ENCODE measurements around the gene SYCN.
A peak's percentile ranks its signal among the peaks of the same experiment; 100 is the strongest.
"Not testable (repeated sequence)": the region's sequence is repeated elsewhere in the genome, so short reads cannot be mapped to it uniquely, and the experiment has no call there.

The SYCN gene

GRCh38 chr19:39218230-39219007 is 14.4 kb upstream of the SYCN start:
- Histone ChIP-seq H3K27ac (no peak overlapping the region), H3K9me3 (0 out of 2 replicates have a peak, but pooled peaks cover 3% of the 10 kb centered on the region), H3K9ac (no peak overlapping the region), H3K27me3 (no peaks in the 10 kb centered on the region), H3K4me1 (peaks cover 7% of the 10 kb centered on the region), H3K4me3 (no peak overlapping the region), H3K4me2 (no peak overlapping the region), H4K20me1 (no peaks in the 10 kb centered on the region), H3K36me3 (no peaks in the 10 kb centered on the region)
- TF ChIP-seq Cebpa-rat (IDR thresholded peaks at IDR 0.05), result no peak

- no peaks in the 10 kb centered on the region for H4K20me1 ChIP-seq
- no peak for TF ChIP-seq Cebpa-rat (IDR thresholded peaks at IDR 0.05)
- H3K4me1 ChIP-seq, result peaks cover 7% of the 10 kb centered on the region
- H3K36me3 ChIP-seq, result no peaks in the 10 kb centered on the region
- H3K9me3 ChIP-seq, result 0 out of 2 replicates have a peak, but pooled peaks cover 3% of the 10 kb centered on the region
- H3K27ac ChIP-seq, result no peak overlapping the region
- no peak overlapping the region for H3K4me2 ChIP-seq
- no peak overlapping the region for H3K9ac ChIP-seq
- no peaks in the 10 kb centered on the region for H3K27me3 ChIP-seq
- no peak overlapping the region for H3K4me3 ChIP-seq
Observed at GRCh38 chr19:39217094-39217493, 13.0 kb upstream of the SYCN start.

GRCh38 chr19:39215323-39215722 is 11.3 kb upstream of the SYCN start:
- not testable (repeated sequence) for H3K27ac ChIP-seq, H3K36me3 ChIP-seq, H3K4me3 ChIP-seq, H3K4me2 ChIP-seq, H3K4me1 ChIP-seq, H3K9me3 ChIP-seq, H4K20me1 ChIP-seq, H3K27me3 ChIP-seq, H3K9ac ChIP-seq

- no peaks in the 10 kb centered on the region for H4K20me1 ChIP-seq
- H3K9me3 ChIP-seq, result 0 out of 2 replicates have a peak, but pooled peaks cover 3% of the 10 kb centered on the region
- H3K27ac ChIP-seq, result no peak overlapping the region
- no peak for TF ChIP-seq Cebpa-rat (IDR thresholded peaks at IDR 0.05)
- H3K9ac ChIP-seq, result no peak overlapping the region
- no peak overlapping the region for H3K4me2 ChIP-seq
- peaks cover 6% of the 10 kb centered on the region for H3K4me1 ChIP-seq
- no peak overlapping the region for H3K4me3 ChIP-seq
- no peaks in the 10 kb centered on the region for H3K36me3 ChIP-seq
- no peaks in the 10 kb centered on the region for H3K27me3 ChIP-seq
Observed at GRCh38 chr19:39212375-39212742, 8.3 kb upstream of the SYCN start.

GRCh38 chr19:39211731-39212374 is 7.8 kb upstream of the SYCN start:
- H3K27me3 ChIP-seq, result no peaks in the 10 kb centered on the region
- no peak overlapping the region for H3K27ac ChIP-seq
- H3K4me1 ChIP-seq, result peaks cover 6% of the 10 kb centered on the region
- H3K9me3 ChIP-seq, result 0 out of 2 replicates have a peak, but pooled peaks cover 3% of the 10 kb centered on the region
- no peak for TF ChIP-seq Cebpa-rat (IDR thresholded peaks at IDR 0.05)
- H4K20me1 ChIP-seq, result no peaks in the 10 kb centered on the region
- H3K4me3 ChIP-seq, result no peak overlapping the region
- no peak overlapping the region for H3K9ac ChIP-seq
- no peak overlapping the region for H3K4me2 ChIP-seq
- no peaks in the 10 kb centered on the region for H3K36me3 ChIP-seq

GRCh38 chr19:39209196-39209595 is 5.1 kb upstream of the SYCN start:
- Histone ChIP-seq H3K9me3 (no peaks in the 10 kb centered on the region), H3K27me3 (peaks cover 6% of the 10 kb centered on the region), H3K4me2 (no peak overlapping the region), H3K9ac (no peak overlapping the region), H4K20me1 (no peaks in the 10 kb centered on the region; the same call in 1 of the 2 replicates), H3K4me3 (no peak overlapping the region), H3K27ac (no peak overlapping the region), H3K36me3 (no peaks in the 10 kb centered on the region), H3K4me1 (peaks cover 6% of the 10 kb centered on the region)
- no peak for TF ChIP-seq Cebpa-rat (IDR thresholded peaks at IDR 0.05)

- Histone ChIP-seq H3K4me3 (no peak overlapping the region), H3K9ac (no peak overlapping the region), H3K27me3 (peaks cover 15% of the 10 kb centered on the region), H3K4me2 (0 out of 2 replicates have a peak overlapping the region, but pooled peaks have one; percentile 13), H3K27ac (no peak overlapping the region), H4K20me1 (no peaks in the 10 kb centered on the region; the same call in 1 of the 2 replicates), H3K9me3 (no peaks in the 10 kb centered on the region), H3K36me3 (no peaks in the 10 kb centered on the region), H3K4me1 (peaks cover 6% of the 10 kb centered on the region)
- no peak for TF ChIP-seq Cebpa-rat (IDR thresholded peaks at IDR 0.05)
Observed at GRCh38 chr19:39208175-39208795, 4.2 kb upstream of the SYCN start.

- Histone ChIP-seq H3K4me1 (peaks cover 6% of the 10 kb centered on the region), H3K36me3 (no peaks in the 10 kb centered on the region), H3K4me2 (no peak overlapping the region), H3K4me3 (no peak overlapping the region), H3K9me3 (no peaks in the 10 kb centered on the region), H3K27me3 (peaks cover 24% of the 10 kb centered on the region), H4K20me1 (no peaks in the 10 kb centered on the region; the same call in 1 of the 2 replicates), H3K27ac (no peak overlapping the region), H3K9ac (no peak overlapping the region)
- no peak for TF ChIP-seq Cebpa-rat (IDR thresholded peaks at IDR 0.05)
Observed at GRCh38 chr19:39207293-39207836, 3.3 kb upstream of the SYCN start.

- H3K4me3 ChIP-seq, result no peak overlapping the region
- H3K4me1 ChIP-seq, result peaks cover 6% of the 10 kb centered on the region
- TF ChIP-seq Cebpa-rat (IDR thresholded peaks at IDR 0.05), result no peak
- H3K27ac ChIP-seq, result no peak overlapping the region
- no peaks in the 10 kb centered on the region; the same call in 1 of the 2 replicates for H4K20me1 ChIP-seq
- no peak overlapping the region for H3K9ac ChIP-seq
- H3K9me3 ChIP-seq, result no peaks in the 10 kb centered on the region
- no peak overlapping the region for H3K4me2 ChIP-seq
- no peaks in the 10 kb centered on the region for H3K36me3 ChIP-seq
- peaks cover 24% of the 10 kb centered on the region for H3K27me3 ChIP-seq
Observed at GRCh38 chr19:39206122-39206521, 2.1 kb upstream of the SYCN start.

GRCh38 chr19:39205449-39205764 is 1.3 kb upstream of the SYCN start:
- Histone ChIP-seq H4K20me1 (no peaks in the 10 kb centered on the region; the same call in 1 of the 2 replicates), H3K9ac (no peak overlapping the region), H3K4me1 (peaks cover 6% of the 10 kb centered on the region), H3K9me3 (no peaks in the 10 kb centered on the region), H3K4me2 (no peak overlapping the region), H3K4me3 (no peak overlapping the region), H3K27me3 (peaks cover 24% of the 10 kb centered on the region), H3K36me3 (no peaks in the 10 kb centered on the region), H3K27ac (no peak overlapping the region)
- no peak for TF ChIP-seq Cebpa-rat (IDR thresholded peaks at IDR 0.05)

Data from BLaER1 (cell line).